ENCODE results near the gene BST1. TPM values are rescaled to one million over a fixed set of nuclear protein-coding genes. Genes with fewer than 3 reads are reported as not detected.

Gene BST1
- total and polyA plus RNA-seq, 2 of the 8 experiments (the other 6 are each of a cell fraction or from before 2014, with no cell fraction given) = 0.52 to 0.54 TPM

GRCh38 chr4:15738877-15739276 lies 36.0 kb downstream of the BST1 start:
- Histone ChIP-seq H3K79me1 (ENCODE audit: low read depth, low read length) (no peaks in the 10 kb centered on the region), H2BK120ac (replicated peaks; ENCODE audit: low read depth, low read length) (no peak overlapping the region), H4K91ac (replicated peaks; ENCODE audit: insufficient read length, low read length) (no peak overlapping the region), H2BK15ac (ENCODE audit: low read length) (no peak overlapping the region), H3K18ac (ENCODE audit: extremely low read depth, low read length) (no peak overlapping the region), H3K4me2 (ENCODE audit: insufficient read depth in 1 of 2, low read depth in 2 of 2, low read length in 2 of 2) (no peak overlapping the region), H2BK5ac (ENCODE audit: low read depth, low read length) (no peak overlapping the region), H2BK20ac (ENCODE audit: low read length) (no peak overlapping the region), H3K9ac (replicated peaks in 1 of 4; ENCODE audit: extremely low read depth in 1 of 4, low read depth in 3 of 4, low read length in 3 of 4) (no peak overlapping the region), H3K27ac (ENCODE audit: low read depth, low read length) (no peak overlapping the region), H3K9me3 (ENCODE audit: insufficient read depth in 2 of 2, low read depth in 1 of 2, low read length in 1 of 2) (no peaks in the 10 kb centered on the region), H4K5ac (ENCODE audit: insufficient read length, low read depth, low read length) (no peak overlapping the region), H2AFZ (ENCODE audit: low read length) (peak overlapping the region; percentile 64; the same call in 1 of the 2 replicates), H3K14ac (ENCODE audit: insufficient read length) (no peak overlapping the region), H3K79me2 (ENCODE audit: control insufficient read depth in 1 of 2, insufficient read depth in 2 of 2, low read length in 2 of 2) (no peaks in the 10 kb centered on the region), H3K23ac (ENCODE audit: insufficient read length) (no peak overlapping the region), H3K56ac (replicated peaks; ENCODE audit: insufficient read length, low read depth, low read length) (no peak overlapping the region), H2AK5ac (ENCODE audit: low read depth, low read length) (no peak overlapping the region), H3K36me3 (ENCODE audit: control insufficient read depth in 2 of 4, insufficient read depth in 4 of 4, low read length in 3 of 4) (no peaks in the 10 kb centered on the region), H3K4ac (replicated peaks; ENCODE audit: insufficient read length, low read depth, low read length) (no peak overlapping the region), H3K4me3 (ENCODE audit: extremely low read depth in 1 of 4, insufficient read depth in 2 of 4, low read depth in 3 of 4, low read length in 4 of 4) (no peak overlapping the region), H3K23me2 (ENCODE audit: low read depth, low read length) (no peaks in the 10 kb centered on the region; the same call in 1 of the 2 replicates), H4K8ac (ENCODE audit: extremely low read depth, insufficient read depth, low read length) (no peak overlapping the region), H4K20me1 (replicated peaks in 1 of 2; ENCODE audit: control insufficient read depth in 1 of 2, insufficient read depth in 2 of 2, low read length in 2 of 2) (no peaks in the 10 kb centered on the region), H2BK12ac (ENCODE audit: low read depth, low read length) (no peak overlapping the region), H3K4me1 (replicated peaks in 1 of 4; ENCODE audit: control insufficient read depth in 3 of 4, insufficient read depth in 4 of 4, low read length in 3 of 4) (no peaks in the 10 kb centered on the region), H3K27me3 (replicated peaks in 1 of 4; ENCODE audit: control insufficient read depth in 3 of 4, extremely low read depth in 1 of 4, insufficient read depth in 3 of 4, low read length in 3 of 4) (no peaks in the 10 kb centered on the region)
- FAIRE-seq (no peak), DNase-seq (ENCODE audit: low read depth in 1 of 2, low spot score in 2 of 2) (no peak)
- 76% methylated on average over 1 of the region's 1 CpG; no CpG with 5 or more reads in 1 of the 2 experiments for WGBS, 2 experiments (ENCODE audit: extremely low coverage in 1 of 2, insufficient coverage in 1 of 2, insufficient read length in 1 of 2, insufficient replicate concordance in 2 of 2, low coverage in 1 of 2, low lambda C conversion rate in 2 of 2, missing lambda C conversion rate in 1 of 2)
- no peak for TF ChIP-seq TAF7 (optimal IDR thresholded peaks at IDR 0.05; ENCODE audit: borderline replicate concordance, low read depth, low read length)
- ChIA-PET CTCF (ENCODE audit: partially characterized antibody) (interaction anchor here (0.8 to 2.3 kb wide), 11 partner anchors 8 to 344 kb away, joined by 3 to 9 read pairs (median 4); no protein-coding TSS in a partner anchor), POLR2A (ENCODE audit: partially characterized antibody) (interaction anchor here (0.6 kb wide), 1 partner anchor 51 kb away, joined by 3 read pairs; no protein-coding TSS in a partner anchor)
